ENCODE measurements around the gene CADM1. TPM values are rescaled to one million over a fixed set of nuclear protein-coding genes. Genes with fewer than 3 reads are reported as not detected.

CADM1 gene
- total RNA-seq, 4 donors from 2014 or later = 17.1 to 49.8 (median 30.7) TPM

DNA sequence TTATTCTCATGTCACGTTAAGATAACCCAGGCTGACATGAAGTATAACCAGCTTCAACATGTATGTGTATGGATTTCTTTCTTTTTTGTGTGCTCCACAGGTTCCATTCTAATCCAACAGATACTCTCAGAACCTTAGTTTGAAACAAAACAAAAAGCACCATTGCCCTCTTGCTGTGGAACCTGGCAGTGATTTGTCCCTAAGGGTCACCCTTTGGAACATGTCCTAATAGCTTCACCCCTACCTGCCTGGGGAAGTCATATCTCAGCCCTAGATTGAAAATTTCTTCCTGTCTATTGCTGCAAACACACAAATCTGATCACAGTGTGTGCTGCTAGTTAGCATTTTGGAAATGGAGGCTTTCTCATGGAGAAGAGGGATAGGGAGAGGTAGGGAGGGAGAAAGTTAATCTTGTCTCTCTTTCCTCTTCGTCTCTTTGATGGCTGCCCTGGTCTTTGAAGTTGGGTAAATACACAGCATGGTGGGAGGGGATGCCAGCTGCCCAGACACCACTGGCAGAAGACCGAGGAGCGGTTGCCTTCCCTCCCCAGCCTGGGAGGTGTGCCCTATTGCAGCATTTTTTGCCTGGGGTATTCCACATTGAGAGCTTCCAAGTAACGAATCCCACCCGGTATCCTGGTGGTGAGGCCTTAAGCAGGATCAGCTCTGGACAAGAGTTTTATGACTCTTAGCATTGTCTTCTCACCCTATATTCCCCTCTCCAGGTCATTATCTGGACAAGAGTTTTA is 11.6 kb upstream of the CADM1 start:
- WGBS, 2 donors = 78 to 82% methylated on average over 6 of the region's 6 CpGs
- H3K27ac ChIP-seq = no peak overlapping the region
- no peaks in the 10 kb centered on the region for H3K9me3 ChIP-seq
- TF ChIP-seq, protein P1, sequence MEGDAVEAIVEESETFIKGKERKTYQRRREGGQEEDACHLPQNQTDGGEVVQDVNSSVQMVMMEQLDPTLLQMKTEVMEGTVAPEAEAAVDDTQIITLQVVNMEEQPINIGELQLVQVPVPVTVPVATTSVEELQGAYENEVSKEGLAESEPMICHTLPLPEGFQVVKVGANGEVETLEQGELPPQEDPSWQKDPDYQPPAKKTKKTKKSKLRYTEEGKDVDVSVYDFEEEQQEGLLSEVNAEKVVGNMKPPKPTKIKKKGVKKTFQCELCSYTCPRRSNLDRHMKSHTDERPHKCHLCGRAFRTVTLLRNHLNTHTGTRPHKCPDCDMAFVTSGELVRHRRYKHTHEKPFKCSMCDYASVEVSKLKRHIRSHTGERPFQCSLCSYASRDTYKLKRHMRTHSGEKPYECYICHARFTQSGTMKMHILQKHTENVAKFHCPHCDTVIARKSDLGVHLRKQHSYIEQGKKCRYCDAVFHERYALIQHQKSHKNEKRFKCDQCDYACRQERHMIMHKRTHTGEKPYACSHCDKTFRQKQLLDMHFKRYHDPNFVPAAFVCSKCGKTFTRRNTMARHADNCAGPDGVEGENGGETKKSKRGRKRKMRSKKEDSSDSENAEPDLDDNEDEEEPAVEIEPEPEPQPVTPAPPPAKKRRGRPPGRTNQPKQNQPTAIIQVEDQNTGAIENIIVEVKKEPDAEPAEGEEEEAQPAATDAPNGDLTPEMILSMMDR (IDR thresholded peaks at IDR 0.05) = no peak
- no peak for TF ChIP-seq EP300 (IDR thresholded peaks at IDR 0.05)
- TF ChIP-seq POLR2A (IDR thresholded peaks at IDR 0.05) = no peak
- DNase-seq (ENCODE audit: low spot score in 2 of 2) = no peak
- H3K4me1 ChIP-seq = no peaks in the 10 kb centered on the region
- H3K4me3 ChIP-seq = no peak overlapping the region
- H3K27me3 ChIP-seq = peaks cover 0 to 9% of the 10 kb centered on the region in 2 donors
- no peaks in the 10 kb centered on the region for H3K36me3 ChIP-seq

DNA sequence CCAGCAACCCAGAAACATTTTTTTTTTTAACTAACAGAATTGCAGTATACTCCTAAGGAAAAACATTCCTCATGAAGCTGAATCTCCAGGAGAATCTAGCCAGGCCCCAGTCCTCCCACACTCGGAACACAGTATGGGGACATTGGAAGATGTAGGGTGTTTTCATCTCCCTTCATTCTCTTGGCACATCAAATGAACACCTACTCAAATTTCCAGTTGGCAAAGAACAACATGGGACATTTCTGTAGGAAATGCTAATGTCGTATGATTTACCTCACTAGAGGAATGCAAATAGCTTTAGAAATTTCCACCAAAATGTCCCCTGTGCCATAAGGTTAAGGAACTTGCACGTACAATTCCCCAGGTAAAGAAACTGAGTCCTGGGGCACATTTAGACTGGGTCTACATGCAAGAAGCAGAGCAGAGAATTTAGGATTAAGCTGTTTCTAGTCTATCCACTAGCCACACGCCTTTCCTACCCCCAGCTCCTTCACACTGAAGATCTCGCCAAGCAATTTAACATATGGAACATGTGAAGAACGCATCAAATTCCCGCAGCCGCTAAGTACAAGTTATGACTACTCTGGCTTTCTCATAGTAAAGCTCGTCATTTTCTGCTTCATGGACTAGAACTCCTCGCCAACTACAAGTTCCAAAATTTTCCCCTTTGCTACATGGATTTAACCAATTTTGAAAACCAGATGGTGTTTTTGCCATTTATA is 2.9 kb upstream of the CADM1 start:
- TF ChIP-seq EP300 (IDR thresholded peaks at IDR 0.05) (no peak), POLR2A (IDR thresholded peaks at IDR 0.05) (no peak)
- TF ChIP-seq, protein P1 (IDR thresholded peaks at IDR 0.05) = no peak
- H3K36me3 ChIP-seq = no peaks in the 10 kb centered on the region
- H3K4me3 ChIP-seq = no peak overlapping the region
- no peak for DNase-seq (ENCODE audit: low spot score in 2 of 2)
- H3K9me3 ChIP-seq = no peaks in the 10 kb centered on the region
- no peak overlapping the region for H3K27ac ChIP-seq
- peaks cover 0 to 21% of the 10 kb centered on the region in 2 donors for H3K27me3 ChIP-seq
- peaks cover 0 to 31% (median 8%) of the 10 kb centered on the region in 4 donors for H3K4me1 ChIP-seq
- 72 to 77% methylated on average over 10 of the region's 10 CpGs for WGBS, 2 donors

DNA sequence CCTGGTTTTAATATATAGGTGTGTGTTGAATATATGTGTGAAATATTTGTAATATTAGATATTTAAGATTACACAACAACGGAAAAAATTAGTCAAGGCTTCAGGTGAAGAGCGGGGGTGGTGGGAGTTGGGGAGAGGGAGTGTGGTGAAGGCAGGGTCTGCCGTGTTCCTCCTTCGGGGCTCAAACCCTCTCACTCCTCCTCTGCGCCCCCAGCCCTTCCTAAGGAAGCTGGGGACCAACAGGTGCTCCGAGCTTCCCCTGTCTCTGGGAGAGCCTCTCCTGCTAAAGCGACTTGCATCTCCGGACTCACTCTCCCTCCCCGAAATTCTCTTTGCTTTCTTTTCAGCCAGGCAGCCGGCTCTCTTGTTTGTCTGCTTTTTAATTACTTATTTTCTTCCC is 960 bp upstream of the CADM1 start:
- Histone ChIP-seq H3K27me3 (peaks cover 0 to 23% of the 10 kb centered on the region in 2 donors), H3K4me3 (peak overlapping the region in 3 of 4 donors; percentile 50 to 62 (median 61)), H3K27ac (peak overlapping the region; percentile 55 to 88 (median 78)), H3K36me3 (no peaks in the 10 kb centered on the region), H3K9me3 (no peaks in the 10 kb centered on the region), H3K4me1 (peaks cover 0 to 41% (median 8%) of the 10 kb centered on the region in 4 donors)
- DNase-seq (ENCODE audit: low spot score in 2 of 2) = no peak
- 18 to 22% methylated on average over 10 of the region's 10 CpGs for WGBS, 2 donors
- TF ChIP-seq EP300 (IDR thresholded peaks at IDR 0.05) (no peak), POLR2A (IDR thresholded peaks at IDR 0.05) (no peak)
- TF ChIP-seq, protein P1 (IDR thresholded peaks at IDR 0.05) = no peak

DNA sequence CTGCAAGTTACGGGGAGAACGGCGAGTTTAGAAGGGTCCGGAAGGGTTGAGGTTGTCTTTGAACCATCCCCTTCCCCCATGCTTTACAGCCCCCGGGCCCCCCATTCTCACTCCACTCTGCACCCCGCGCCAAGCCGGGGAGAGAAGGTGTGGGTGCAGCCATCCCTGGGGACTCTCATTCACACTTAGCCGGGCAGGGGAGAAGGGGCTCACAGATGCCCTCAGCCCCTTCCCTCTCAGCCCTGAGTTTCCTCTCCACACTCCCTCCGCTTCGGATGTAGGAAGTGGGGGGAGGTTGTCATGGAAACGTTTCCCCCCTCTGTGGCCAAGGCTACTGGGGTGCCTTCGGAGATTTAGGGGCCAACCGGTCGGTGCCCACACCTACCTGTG is 334 bp downstream of the CADM1 start:
- 1 to 5% methylated on average over 9 to 15 of the region's 15 CpGs for WGBS, 2 donors
- peak overlapping the region; percentile 76 to 89 (median 84) for H3K27ac ChIP-seq

More for the DNA sequence above, 334 bp downstream of the CADM1 start:
- no peaks in the 10 kb centered on the region for H3K36me3 ChIP-seq
- H3K4me3 ChIP-seq = peak overlapping the region; percentile 50 to 62 (median 60)
- H3K4me1 ChIP-seq = peaks cover 0 to 50% (median 8%) of the 10 kb centered on the region in 4 donors
- H3K9me3 ChIP-seq = no peaks in the 10 kb centered on the region
- DNase-seq (ENCODE audit: low spot score in 2 of 2) = no peak
- H3K27me3 ChIP-seq = peaks cover 0 to 23% of the 10 kb centered on the region in 2 donors
- TF ChIP-seq, protein P1 (IDR thresholded peaks at IDR 0.05) = no peak
- TF ChIP-seq EP300 (IDR thresholded peaks at IDR 0.05) (no peak), POLR2A (IDR thresholded peaks at IDR 0.05) (no peak)
